Fibroblast of the aortic adventitia (primary cell): Measurements from ENCODE around the gene MOB3B. TPM values are rescaled to one million over a fixed set of nuclear protein-coding genes. Genes with fewer than 3 reads are reported as not detected.

Source experiments
- DNase-seq: peaks from one replicate; pipeline ENCODE4 v3.0.0-alpha.2; 2010; ENCODE audit warnings: low read depth
- H3K4me3 ChIP-seq: 2 replicates; pipeline ENCODE4 v1.5.1; 2011; ENCODE audit warnings: low read depth, mild to moderate bottlenecking, control low read depth, low read length, moderate library complexity
- total RNA-seq: library from RNA; depleted of rRNA; stranded (reverse); fragments of >200 nt; gene quantifications from 2 replicates; pipeline ENCODE4 v1.2.3, GENCODE V29; 2012; ENCODE audit warnings: low replicate concordance
- TF ChIP-seq, protein P1 (sequence below): IDR thresholded peaks from 2 replicates; pipeline ENCODE4 v1.5.1; 2011; ENCODE audit warnings: mild to moderate bottlenecking, low read length, control low read depth, inconsistent platforms; ENCODE audit not compliant: insufficient read depth

MOB3B gene
- total RNA-seq, 1 donor = under 0.01 TPM

DNA sequence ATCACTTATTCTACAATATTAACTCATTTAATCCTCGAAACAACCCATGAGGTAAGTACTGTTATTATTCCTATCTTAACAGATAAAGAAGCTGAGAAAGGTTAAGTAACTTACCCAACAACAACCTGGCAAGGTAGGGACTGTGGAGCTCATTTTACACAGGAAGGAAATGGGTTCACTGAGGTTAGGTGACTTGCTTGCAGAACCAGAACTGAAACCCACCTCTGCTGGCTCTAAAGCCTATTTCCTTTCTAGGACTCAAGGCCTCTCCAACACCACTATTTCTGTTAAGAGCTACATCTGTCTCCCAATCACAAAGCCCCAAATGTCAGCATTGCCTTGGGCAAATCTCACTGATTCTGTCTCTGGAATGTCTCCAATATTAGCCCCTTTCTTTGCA is 44.5 kb downstream of the MOB3B start:
- TF ChIP-seq, protein P1, sequence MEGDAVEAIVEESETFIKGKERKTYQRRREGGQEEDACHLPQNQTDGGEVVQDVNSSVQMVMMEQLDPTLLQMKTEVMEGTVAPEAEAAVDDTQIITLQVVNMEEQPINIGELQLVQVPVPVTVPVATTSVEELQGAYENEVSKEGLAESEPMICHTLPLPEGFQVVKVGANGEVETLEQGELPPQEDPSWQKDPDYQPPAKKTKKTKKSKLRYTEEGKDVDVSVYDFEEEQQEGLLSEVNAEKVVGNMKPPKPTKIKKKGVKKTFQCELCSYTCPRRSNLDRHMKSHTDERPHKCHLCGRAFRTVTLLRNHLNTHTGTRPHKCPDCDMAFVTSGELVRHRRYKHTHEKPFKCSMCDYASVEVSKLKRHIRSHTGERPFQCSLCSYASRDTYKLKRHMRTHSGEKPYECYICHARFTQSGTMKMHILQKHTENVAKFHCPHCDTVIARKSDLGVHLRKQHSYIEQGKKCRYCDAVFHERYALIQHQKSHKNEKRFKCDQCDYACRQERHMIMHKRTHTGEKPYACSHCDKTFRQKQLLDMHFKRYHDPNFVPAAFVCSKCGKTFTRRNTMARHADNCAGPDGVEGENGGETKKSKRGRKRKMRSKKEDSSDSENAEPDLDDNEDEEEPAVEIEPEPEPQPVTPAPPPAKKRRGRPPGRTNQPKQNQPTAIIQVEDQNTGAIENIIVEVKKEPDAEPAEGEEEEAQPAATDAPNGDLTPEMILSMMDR = no peak

DNA sequence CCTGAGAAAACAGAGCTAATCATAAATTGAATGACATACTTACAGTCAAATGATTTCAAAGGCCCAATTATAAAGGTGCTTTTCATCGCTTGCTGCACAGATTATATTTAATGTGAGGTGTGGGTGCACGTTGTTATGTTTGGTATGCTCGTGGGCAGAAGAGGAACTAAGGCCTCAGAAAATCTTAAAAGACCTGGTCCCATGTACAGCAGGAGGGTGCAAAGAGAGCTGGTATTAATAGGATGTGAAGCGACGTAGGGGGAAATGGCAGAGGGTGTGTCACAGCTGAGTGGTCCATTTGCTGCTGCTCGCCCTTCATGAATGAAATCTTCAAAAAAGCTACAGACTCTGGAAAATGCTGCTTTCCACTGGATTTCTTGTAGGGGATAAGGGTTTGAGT is 46.0 kb downstream of the MOB3B start:
- TF ChIP-seq, protein P1 = no peak
- no peak overlapping the region for H3K4me3 ChIP-seq
- DNase-seq = no peak

More for the DNA sequence above, 44.5 kb downstream of the MOB3B start:
- no peak for DNase-seq
- no peak overlapping the region for H3K4me3 ChIP-seq

DNA sequence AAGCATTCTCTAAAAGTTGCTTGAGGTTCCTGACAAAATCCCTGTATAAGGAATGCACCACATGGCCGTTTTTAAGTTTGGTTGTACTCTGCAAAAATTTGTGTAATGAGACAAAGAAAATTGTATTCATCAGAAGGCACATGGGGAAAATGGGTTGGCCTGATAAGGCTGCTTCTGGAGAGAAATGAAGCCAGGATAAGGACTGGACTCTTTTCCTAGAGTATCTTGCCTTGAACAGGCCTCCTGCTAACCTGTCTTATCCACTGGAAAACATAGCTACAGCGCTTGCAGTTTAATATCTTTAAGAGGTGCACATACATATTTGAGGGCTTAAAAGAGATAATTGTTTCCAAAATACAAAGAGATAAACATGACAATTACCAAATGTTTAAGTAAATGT is 46.9 kb downstream of the MOB3B start:
- no peak overlapping the region for H3K4me3 ChIP-seq
- no peak for DNase-seq
- TF ChIP-seq, protein P1 = no peak

DNA sequence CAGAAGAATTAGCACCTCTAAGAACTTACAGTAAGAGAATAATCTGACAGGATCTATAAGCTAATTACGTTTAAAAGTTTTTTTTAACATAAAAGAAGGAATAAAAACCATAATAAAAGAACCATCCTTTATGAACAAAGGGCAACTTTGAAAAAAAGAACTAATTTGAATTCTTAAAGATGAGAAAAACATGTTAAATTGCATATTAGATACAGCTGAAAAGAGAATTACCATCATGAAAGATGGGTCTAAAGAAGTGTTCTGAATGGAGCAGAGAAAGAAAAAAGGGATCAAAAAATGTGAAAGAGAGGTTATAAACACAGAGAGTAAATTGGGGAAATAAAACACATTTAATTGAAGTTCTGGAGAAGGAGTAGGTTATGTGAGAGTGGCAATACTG is 51.3 kb downstream of the MOB3B start:
- TF ChIP-seq, protein P1 = no peak

DNA sequence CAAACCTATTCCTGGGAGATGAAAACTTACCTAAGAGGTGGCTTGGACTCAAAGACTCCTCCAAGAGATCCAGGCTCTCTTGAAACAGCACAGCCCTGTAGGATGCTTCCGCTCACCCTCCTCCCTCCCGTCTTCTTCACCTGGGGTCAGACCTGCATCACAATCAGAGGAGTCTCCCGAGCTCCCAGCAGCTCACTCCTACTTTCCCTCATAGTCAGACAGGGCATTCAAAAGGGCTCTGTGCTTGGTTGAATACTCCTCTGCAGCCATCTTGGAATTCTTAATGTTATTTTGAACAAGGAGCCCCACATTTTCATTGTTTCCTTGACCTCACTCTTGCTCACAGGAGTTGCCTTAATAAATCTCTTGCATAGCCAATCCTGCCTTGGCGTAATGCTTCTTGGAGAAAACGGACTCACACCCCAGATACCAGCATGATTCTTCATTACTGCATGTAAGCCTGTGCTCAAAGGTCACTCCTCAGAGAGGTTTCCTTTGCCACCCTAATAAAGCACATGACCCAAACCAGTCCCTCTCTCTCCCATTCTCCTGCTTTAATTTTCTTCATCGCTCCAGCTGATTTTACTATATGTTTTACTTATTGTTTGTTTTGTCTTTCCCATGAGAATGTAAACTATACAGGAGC is 52.6 kb downstream of the MOB3B start:
- no peak for DNase-seq
- TF ChIP-seq, protein P1 = no peak
- H3K4me3 ChIP-seq = no peak overlapping the region

More for the DNA sequence above, 51.3 kb downstream of the MOB3B start:
- H3K4me3 ChIP-seq = no peak overlapping the region
- no peak for DNase-seq

DNA sequence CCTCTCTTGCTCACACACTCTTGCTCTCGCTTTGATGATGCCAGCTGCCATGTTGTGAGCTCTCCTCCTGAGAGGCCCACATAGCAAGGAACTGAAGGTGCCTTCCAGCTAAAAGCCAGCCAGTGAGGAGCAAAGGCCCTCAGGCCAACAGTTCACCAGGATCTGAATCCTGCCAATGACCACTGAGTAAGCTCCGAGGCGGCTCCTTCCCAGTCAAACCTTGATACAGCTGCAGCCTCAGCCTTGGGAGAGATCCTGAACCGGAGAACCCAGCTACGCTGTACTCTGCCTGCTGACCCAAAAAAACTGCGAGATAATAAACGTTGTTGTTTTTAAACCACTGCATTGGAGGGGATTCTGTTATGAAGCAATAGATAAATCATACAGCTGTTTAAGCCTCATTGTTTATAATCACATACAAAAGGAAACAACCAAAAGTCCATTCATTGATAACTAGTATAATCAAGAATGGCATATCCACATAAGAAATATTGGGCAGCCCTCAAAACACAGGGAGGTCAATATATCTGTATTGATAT is 54.5 kb downstream of the MOB3B start:
- no peak for DNase-seq
- no peak overlapping the region for H3K4me3 ChIP-seq
- TF ChIP-seq, protein P1 = no peak
